ENCODE data around the gene PINLYP.

- peak; percentile 55 to 95 (median 88) for TF ChIP-seq CTCF (IDR thresholded peaks at IDR 0.05 in 2 of 3, conservative IDR thresholded peaks at IDR 0.05 in 1 of 3; ENCODE audit: borderline replicate concordance in 1 of 3, insufficient read depth in 1 of 3, low read depth in 2 of 3, low read length in 2 of 3)
- TF ChIP-seq POLR2A (IDR thresholded peaks at IDR 0.05; ENCODE audit: borderline replicate concordance, extremely low read depth, insufficient read depth, insufficient read length): no peak
- no peak for TF ChIP-seq EZH2phosphoT487 (IDR thresholded peaks at IDR 0.05; ENCODE audit: borderline replicate concordance)
- TF ChIP-seq RAD21 (IDR thresholded peaks at IDR 0.05; ENCODE audit: low read depth): peak; percentile 58
- no peak for TF ChIP-seq ZBTB33 (IDR thresholded peaks at IDR 0.05; ENCODE audit: extremely low read depth, insufficient replicate concordance, low read length)
- no peak for TF ChIP-seq ZNF274 (IDR thresholded peaks at IDR 0.05; ENCODE audit: low read depth, low read length)
- TF ChIP-seq CEBPB (IDR thresholded peaks at IDR 0.05; ENCODE audit: low read depth): no peak
- TF ChIP-seq, protein P1, sequence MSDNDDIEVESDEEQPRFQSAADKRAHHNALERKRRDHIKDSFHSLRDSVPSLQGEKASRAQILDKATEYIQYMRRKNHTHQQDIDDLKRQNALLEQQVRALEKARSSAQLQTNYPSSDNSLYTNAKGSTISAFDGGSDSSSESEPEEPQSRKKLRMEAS (IDR thresholded peaks at IDR 0.05): no peak
- TF ChIP-seq EGR1 (IDR thresholded peaks at IDR 0.05; ENCODE audit: low read depth): no peak
Observed at GRCh38 chr19:43555185-43555770, 20.3 kb upstream of the PINLYP start.

Measured in HCT116 (cell line).